SK-N-MC (cell line): ENCODE measurements around the gene UNC79.

ENCODE experiments used
- EZH2 ChIP-seq: fragments of 200-600 bp; sonication (generic); IDR thresholded peaks from one replicate; pipeline ENCODE4 v1.6.1; 2017; ENCODE audit warnings: antibody characterized with exemption
- POLR2AphosphoS5 ChIP-seq: IDR thresholded peaks from 2 replicates; pipeline ENCODE4 v1.6.1; 2012; ENCODE audit warnings: mild to moderate bottlenecking, low read depth, low read length, borderline replicate concordance

- TF ChIP-seq POLR2AphosphoS5, result no peak
- no peak for TF ChIP-seq EZH2
Measured at GRCh38 chr14:93533437-93533836, 102.7 kb downstream of the UNC79 start.
